ENCODE data around the gene HSFX2.
"Not testable (repeated sequence)": the region's sequence is repeated elsewhere in the genome, so short reads cannot be mapped to it uniquely, and the experiment has no call there.

The HSFX2 gene

GRCh38 chrX:149605248-149605885 lies 10.3 kb upstream of the HSFX2 start:
- intact Hi-C loops (cut with DNase I); DNase-seq: not testable (repeated sequence)

- DNase-seq, result peak in 1 of 42 donors; percentile 8
- intact Hi-C loops (cut with DNase I), result not testable (repeated sequence)
Observed at GRCh38 chrX:149598603-149599002, 3.5 kb upstream of the HSFX2 start.

- intact Hi-C loops (cut with DNase I); DNase-seq: not testable (repeated sequence)
Observed at GRCh38 chrX:149595943-149596342, 829 bp upstream of the HSFX2 start.

- intact Hi-C loops (cut with DNase I); DNase-seq: not testable (repeated sequence)
Observed at GRCh38 chrX:149590993-149591392, 4.1 kb downstream of the HSFX2 start.

- intact Hi-C loops (cut with DNase I); DNase-seq: not testable (repeated sequence)
Observed at GRCh38 chrX:149587359-149587758, 7.8 kb downstream of the HSFX2 start, which contains the start of gene MAGEA9B. TSS of gene MAGEA9B (minus strand) at chrX:149587459. CDS start at chrX:149583179, 4,280 bp downstream.

- intact Hi-C loops (cut with DNase I); DNase-seq: not testable (repeated sequence)
Observed at GRCh38 chrX:149585631-149586030, 9.5 kb downstream of the HSFX2 start.

- intact Hi-C loops (cut with DNase I); DNase-seq: not testable (repeated sequence)
Observed at GRCh38 chrX:149573456-149573855, 21.7 kb downstream of the HSFX2 start.

GRCh38 chrX:149572743-149573142 lies 22.4 kb downstream of the HSFX2 start:
- intact Hi-C loops (cut with DNase I), result no loop called here
- no peak for DNase-seq

GRCh38 chrX:149571770-149572169 lies 23.3 kb downstream of the HSFX2 start:
- intact Hi-C loops (cut with DNase I), result no loop called here
- DNase-seq, result no peak

GRCh38 chrX:149570668-149571067 lies 24.4 kb downstream of the HSFX2 start:
- no peak for DNase-seq

GRCh38 chrX:149569770-149570169 lies 25.3 kb downstream of the HSFX2 start:
- intact Hi-C loops (cut with DNase I), result no loop called here
- no peak for DNase-seq

More at GRCh38 chrX:149570668-149571067, 24.4 kb downstream of the HSFX2 start:
- intact Hi-C loops (cut with DNase I), result no loop called here

GRCh38 chrX:149568701-149569296 lies 26.3 kb downstream of the HSFX2 start:
- intact Hi-C loops (cut with DNase I), result no loop called here
- no peak for DNase-seq

GRCh38 chrX:149567621-149568417 lies 27.3 kb downstream of the HSFX2 start:
- no peak for DNase-seq
- intact Hi-C loops (cut with DNase I), result no loop called here

GRCh38 chrX:149563359-149563758 lies 31.8 kb downstream of the HSFX2 start:
- DNase-seq, result no peak
- intact Hi-C loops (cut with DNase I), result no loop called here

GRCh38 chrX:149555251-149555650 lies 39.9 kb downstream of the HSFX2 start:
- intact Hi-C loops (cut with DNase I); DNase-seq: not testable (repeated sequence)

- intact Hi-C loops (cut with DNase I); DNase-seq: not testable (repeated sequence)
Observed at GRCh38 chrX:149551939-149552248, 43.2 kb downstream of the HSFX2 start.

- intact Hi-C loops (cut with DNase I); DNase-seq: not testable (repeated sequence)
Observed at GRCh38 chrX:149551245-149551938, 43.7 kb downstream of the HSFX2 start.

- intact Hi-C loops (cut with DNase I); DNase-seq: not testable (repeated sequence)
Observed at GRCh38 chrX:149550454-149550853, 44.7 kb downstream of the HSFX2 start.

GRCh38 chrX:149549701-149550100 lies 45.4 kb downstream of the HSFX2 start, which contains the start of gene HSFX3:
TSS of gene HSFX3 (minus strand) at chrX:149549924. CDS start at chrX:149549852, 72 bp downstream.
- intact Hi-C loops (cut with DNase I); DNase-seq: not testable (repeated sequence)

Data from head of caudate nucleus (tissue), 42 donors.